ENCODE data around the gene GLRA1. TPM values are rescaled to one million over a fixed set of nuclear protein-coding genes. Genes with fewer than 3 reads are reported as not detected.
"Not testable (repeated sequence)": the region's sequence is repeated elsewhere in the genome, so short reads cannot be mapped to it uniquely, and the experiment has no call there.

Gene GLRA1
- total and polyA plus RNA-seq, 2 experiments from 2014 or later, result not detected

DNA sequence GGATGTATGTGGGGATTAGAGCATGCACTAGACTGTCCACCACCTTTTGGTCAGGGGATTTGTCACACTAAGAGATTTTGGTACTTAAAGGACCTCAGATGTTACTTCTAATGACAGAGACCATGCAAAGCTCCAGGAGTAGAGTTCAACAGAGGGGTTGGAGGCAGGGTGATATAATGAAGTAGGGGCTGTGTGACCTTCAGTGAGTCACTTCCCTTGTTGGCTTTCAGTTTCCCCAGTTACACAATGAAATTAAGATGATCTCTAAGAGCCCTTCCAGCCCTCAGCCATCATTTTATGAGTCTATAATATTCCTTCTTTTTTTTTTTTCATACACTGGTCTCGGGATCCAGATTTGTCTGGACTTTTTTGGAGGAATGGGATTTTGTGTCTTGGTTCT, 26.8 kb downstream of the GLRA1 start:
- in situ Hi-C loops (cut with MboI), result no loop called here
- no peak for TF ChIP-seq EZH2phosphoT487 (IDR thresholded peaks at IDR 0.05; ENCODE audit: insufficient read depth, low read depth)
- TF ChIP-seq EZH2 (IDR thresholded peaks at IDR 0.05; ENCODE audit: insufficient read depth, poor library complexity, severe bottlenecking), result no peak

DNA sequence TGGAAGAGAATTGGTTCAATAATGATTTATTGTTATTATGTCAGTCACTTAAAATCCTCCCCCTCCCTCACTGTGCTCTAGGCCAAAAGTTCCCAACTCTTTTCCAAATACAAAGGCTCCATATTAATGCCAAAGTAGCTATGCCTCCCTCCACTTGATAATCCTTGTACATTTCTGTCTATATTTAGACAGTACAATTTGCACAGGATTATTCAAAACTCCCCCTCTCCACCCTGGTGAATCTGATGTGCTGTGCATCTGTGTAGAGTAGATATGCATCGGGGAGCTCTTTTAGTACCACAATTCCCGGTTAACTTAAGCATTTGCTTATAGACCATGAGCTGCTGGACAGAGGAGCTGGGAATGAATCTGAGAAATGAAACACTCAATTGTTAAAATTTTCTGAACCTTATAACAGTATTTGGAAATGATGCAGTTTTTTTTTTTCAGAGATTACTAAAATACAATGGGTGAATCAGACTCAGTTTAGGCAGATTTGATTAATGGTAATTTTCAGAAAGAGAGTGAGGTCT, 27.6 kb downstream of the GLRA1 start:
- Histone ChIP-seq H3K27me3 (replicated peaks; ENCODE audit: insufficient read depth) (no peaks in the 10 kb centered on the region), H3K36me3 (ENCODE audit: low read depth) (no peaks in the 10 kb centered on the region), H3K27ac (no peak overlapping the region), H3F3A (ENCODE audit: insufficient read depth) (peaks cover 6% of the 10 kb centered on the region; the same call in 1 of the 2 replicates), H3K79me2 (ENCODE audit: insufficient read depth) (no peaks in the 10 kb centered on the region), H3K4me1 (ENCODE audit: insufficient read depth) (peaks cover 10% of the 10 kb centered on the region), H2AFZ (no peak overlapping the region), H3K9me2 (ENCODE audit: insufficient read depth) (no peaks in the 10 kb centered on the region), H3K4me3 (no peak overlapping the region), H3K4me2 (ENCODE audit: unreplicated experiment) (peak overlapping the region; percentile 38), H3K9me3 (ENCODE audit: low read depth) (no peaks in the 10 kb centered on the region), H4K20me1 (ENCODE audit: insufficient read depth) (no peaks in the 10 kb centered on the region), H3K9ac (no peak overlapping the region)
- DNase-seq, result no peak
- no peak for TF ChIP-seq EZH2 (IDR thresholded peaks at IDR 0.05; ENCODE audit: insufficient read depth, poor library complexity, severe bottlenecking)
- no peak for TF ChIP-seq EZH2phosphoT487 (IDR thresholded peaks at IDR 0.05; ENCODE audit: insufficient read depth, low read depth)
- WGBS, 2 experiments (ENCODE audit: low coverage in 1 of 2, low lambda C conversion rate in 2 of 2, missing lambda C conversion rate in 2 of 2), result 66 to 72% methylated on average over 2 of the region's 2 CpGs
- in situ Hi-C loops (cut with MboI), result no loop called here

More for the DNA sequence above, 26.8 kb downstream of the GLRA1 start:
- H2AFZ ChIP-seq, result no peak overlapping the region
- H3K27me3 ChIP-seq (replicated peaks; ENCODE audit: insufficient read depth), result no peaks in the 10 kb centered on the region
- H3K36me3 ChIP-seq (ENCODE audit: low read depth), result no peaks in the 10 kb centered on the region
- WGBS, 2 experiments (ENCODE audit: low coverage in 1 of 2, low lambda C conversion rate in 2 of 2, missing lambda C conversion rate in 2 of 2), result 11 to 13% methylated on average over 1 of the region's 1 CpG
- H3K4me2 ChIP-seq (ENCODE audit: unreplicated experiment), result no peak overlapping the region
- no peaks in the 10 kb centered on the region for H3K9me2 ChIP-seq (ENCODE audit: insufficient read depth)
- no peak for DNase-seq
- no peaks in the 10 kb centered on the region for H4K20me1 ChIP-seq (ENCODE audit: insufficient read depth)
- peaks cover 10% of the 10 kb centered on the region for H3K4me1 ChIP-seq (ENCODE audit: insufficient read depth)
- peaks cover 6% of the 10 kb centered on the region; the same call in 1 of the 2 replicates for H3F3A ChIP-seq (ENCODE audit: insufficient read depth)
- no peak overlapping the region for H3K9ac ChIP-seq
- no peaks in the 10 kb centered on the region for H3K9me3 ChIP-seq (ENCODE audit: low read depth)
- H3K27ac ChIP-seq, result no peak overlapping the region
- H3K4me3 ChIP-seq, result no peak overlapping the region
- H3K79me2 ChIP-seq (ENCODE audit: insufficient read depth), result no peaks in the 10 kb centered on the region

DNA sequence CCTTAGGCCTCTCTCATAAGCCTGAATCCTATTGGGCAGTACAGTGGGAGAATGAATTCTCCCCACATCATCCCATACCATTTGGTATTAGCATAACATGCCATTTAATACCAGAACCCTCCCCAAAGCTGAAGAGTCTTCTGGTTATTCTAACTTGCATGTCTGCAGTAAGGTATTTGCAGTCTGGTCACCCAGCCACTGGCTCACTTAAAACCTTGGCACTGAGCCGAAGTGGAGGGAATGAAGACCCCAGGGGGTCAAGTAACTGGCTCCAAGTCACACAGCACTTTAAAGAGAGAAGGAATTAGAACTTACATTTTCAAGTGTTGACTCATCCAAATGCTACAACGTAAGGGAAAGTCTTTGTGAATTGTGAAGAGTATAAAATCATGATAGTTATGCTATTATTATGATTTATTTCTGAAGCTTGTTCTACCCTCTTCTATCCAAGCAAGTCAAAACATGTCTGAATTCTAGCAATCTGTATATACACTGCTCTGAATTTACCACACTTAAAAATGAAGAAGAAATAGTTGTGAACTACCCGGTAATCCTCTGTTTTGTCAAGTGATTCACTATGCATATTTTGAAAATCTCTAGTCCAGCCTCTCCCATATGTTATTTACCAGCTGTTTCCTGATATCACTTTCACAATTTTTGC, 28.5 kb downstream of the GLRA1 start:
- TF ChIP-seq EZH2 (IDR thresholded peaks at IDR 0.05; ENCODE audit: insufficient read depth, poor library complexity, severe bottlenecking) (no peak), EZH2phosphoT487 (IDR thresholded peaks at IDR 0.05; ENCODE audit: insufficient read depth, low read depth) (no peak)
- Histone ChIP-seq H3K9me3 (ENCODE audit: low read depth) (no peaks in the 10 kb centered on the region), H3F3A (ENCODE audit: insufficient read depth) (peaks cover 6% of the 10 kb centered on the region; the same call in 1 of the 2 replicates), H2AFZ (no peak overlapping the region), H4K20me1 (ENCODE audit: insufficient read depth) (no peaks in the 10 kb centered on the region), H3K4me1 (ENCODE audit: insufficient read depth) (peaks cover 10% of the 10 kb centered on the region), H3K9ac (no peak overlapping the region), H3K9me2 (ENCODE audit: insufficient read depth) (no peaks in the 10 kb centered on the region), H3K36me3 (ENCODE audit: low read depth) (no peaks in the 10 kb centered on the region), H3K27me3 (replicated peaks; ENCODE audit: insufficient read depth) (no peaks in the 10 kb centered on the region), H3K27ac (no peak overlapping the region), H3K4me2 (ENCODE audit: unreplicated experiment) (peak overlapping the region; percentile 38), H3K4me3 (no peak overlapping the region), H3K79me2 (ENCODE audit: insufficient read depth) (no peaks in the 10 kb centered on the region)
- in situ Hi-C loops (cut with MboI), result no loop called here
- WGBS, 2 experiments (ENCODE audit: low coverage in 1 of 2, low lambda C conversion rate in 2 of 2, missing lambda C conversion rate in 2 of 2), result 8 to 16% methylated on average over 3 of the region's 3 CpGs
- peak; percentile 38 for DNase-seq

DNA sequence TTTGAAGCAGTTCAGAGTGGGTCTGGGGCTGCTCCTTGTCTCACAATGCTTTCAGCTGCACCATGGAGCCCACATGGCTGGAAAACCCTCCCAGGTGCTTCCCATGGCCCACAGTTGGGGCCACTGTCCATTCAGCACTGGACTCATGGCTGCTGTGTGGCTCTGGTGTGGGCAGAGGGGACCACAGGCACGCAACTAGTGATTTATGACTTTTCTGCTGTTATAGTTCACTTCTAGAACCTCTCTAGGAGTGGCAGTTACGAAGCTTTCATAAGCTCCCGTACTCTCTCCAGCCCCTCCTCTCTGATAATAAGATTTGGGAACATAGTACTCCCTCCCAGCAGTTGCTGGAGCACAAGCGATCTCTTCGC, 29.0 kb downstream of the GLRA1 start:
- no peaks in the 10 kb centered on the region for H3K79me2 ChIP-seq (ENCODE audit: insufficient read depth)
- H3K27ac ChIP-seq, result no peak overlapping the region
- DNase-seq, result peak; percentile 8
- in situ Hi-C loops (cut with MboI), result no loop called here
- TF ChIP-seq EZH2 (IDR thresholded peaks at IDR 0.05; ENCODE audit: insufficient read depth, poor library complexity, severe bottlenecking) (no peak), EZH2phosphoT487 (IDR thresholded peaks at IDR 0.05; ENCODE audit: insufficient read depth, low read depth) (no peak)
- no peak overlapping the region for H2AFZ ChIP-seq
- no peaks in the 10 kb centered on the region for H3K9me2 ChIP-seq (ENCODE audit: insufficient read depth)
- peaks cover 6% of the 10 kb centered on the region; the same call in 1 of the 2 replicates for H3F3A ChIP-seq (ENCODE audit: insufficient read depth)
- no peaks in the 10 kb centered on the region for H3K9me3 ChIP-seq (ENCODE audit: low read depth)
- H3K36me3 ChIP-seq (ENCODE audit: low read depth), result no peaks in the 10 kb centered on the region
- peak overlapping the region; percentile 38 for H3K4me2 ChIP-seq (ENCODE audit: unreplicated experiment)
- no peaks in the 10 kb centered on the region for H4K20me1 ChIP-seq (ENCODE audit: insufficient read depth)
- 34% methylated on average over 5 of the region's 5 CpGs for WGBS, 2 experiments (ENCODE audit: low coverage in 1 of 2, low lambda C conversion rate in 2 of 2, missing lambda C conversion rate in 2 of 2)
- H3K9ac ChIP-seq, result no peak overlapping the region
- H3K27me3 ChIP-seq (replicated peaks; ENCODE audit: insufficient read depth), result no peaks in the 10 kb centered on the region
- peaks cover 10% of the 10 kb centered on the region for H3K4me1 ChIP-seq (ENCODE audit: insufficient read depth)
- no peak overlapping the region for H3K4me3 ChIP-seq

DNA sequence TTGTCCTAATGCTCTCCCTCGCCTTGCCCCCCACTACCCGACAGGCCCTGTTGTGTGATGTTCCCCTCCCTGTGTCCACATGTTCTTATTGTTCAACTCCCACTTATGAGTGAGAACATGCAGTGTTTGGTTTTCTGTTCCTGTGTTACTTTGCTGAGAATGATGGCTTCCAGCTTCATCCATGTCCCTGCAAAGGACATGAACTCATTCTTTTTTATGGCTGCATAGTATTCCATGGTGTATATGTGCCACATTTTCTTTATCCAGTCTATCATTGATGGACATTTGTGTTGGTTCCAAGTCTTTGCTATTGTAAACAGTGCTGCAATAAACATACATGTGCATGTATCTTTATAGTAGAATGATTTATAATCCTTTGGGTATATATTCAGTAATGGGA, 31.2 kb downstream of the GLRA1 start:
- H3K79me2 ChIP-seq (ENCODE audit: insufficient read depth); H3K27ac ChIP-seq; H3K9me3 ChIP-seq (ENCODE audit: low read depth); DNase-seq; H2AFZ ChIP-seq; H3K4me1 ChIP-seq (ENCODE audit: insufficient read depth); in situ Hi-C loops (cut with MboI); H4K20me1 ChIP-seq (ENCODE audit: insufficient read depth); H3K4me2 ChIP-seq (ENCODE audit: unreplicated experiment); H3K27me3 ChIP-seq (replicated peaks; ENCODE audit: insufficient read depth); H3F3A ChIP-seq (ENCODE audit: insufficient read depth); H3K36me3 ChIP-seq (ENCODE audit: low read depth); H3K9me2 ChIP-seq (ENCODE audit: insufficient read depth); H3K4me3 ChIP-seq; H3K9ac ChIP-seq: not testable (repeated sequence)
- 29 to 31% methylated on average over 2 of the region's 2 CpGs for WGBS, 2 experiments (ENCODE audit: low coverage in 1 of 2, low lambda C conversion rate in 2 of 2, missing lambda C conversion rate in 2 of 2)

Measured in GM23248 (cell line).